ENCODE measurements around the gene TXNL4B. TPM values are rescaled to one million over a fixed set of nuclear protein-coding genes. Genes with fewer than 3 reads are reported as not detected.
A peak's percentile ranks its signal among the peaks of the same experiment; 100 is the strongest.

The TXNL4B gene
- total RNA-seq, 6 experiments from 2014 or later = 5.9 to 10.4 (median 9.9) TPM

DNA sequence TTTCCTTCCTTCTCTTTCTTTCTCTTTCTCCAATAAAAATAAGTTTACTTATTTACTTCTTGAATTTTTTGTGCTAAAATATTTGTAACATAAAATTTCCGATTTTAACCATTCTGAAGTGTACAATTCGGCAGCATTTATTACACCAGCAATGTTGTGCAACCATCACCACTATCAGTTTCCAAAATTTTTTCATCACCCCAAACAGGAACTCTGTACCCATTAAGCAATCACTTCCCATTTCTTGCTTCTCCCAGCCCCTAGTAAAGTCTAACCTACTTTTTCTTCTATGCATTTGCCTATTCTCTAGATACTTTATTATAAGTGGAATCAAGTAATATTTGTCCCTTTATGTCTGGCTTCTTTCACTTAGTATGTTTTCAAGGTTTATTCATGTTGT, 41.6 kb downstream of the TXNL4B start:
- TF ChIP-seq, protein P1, sequence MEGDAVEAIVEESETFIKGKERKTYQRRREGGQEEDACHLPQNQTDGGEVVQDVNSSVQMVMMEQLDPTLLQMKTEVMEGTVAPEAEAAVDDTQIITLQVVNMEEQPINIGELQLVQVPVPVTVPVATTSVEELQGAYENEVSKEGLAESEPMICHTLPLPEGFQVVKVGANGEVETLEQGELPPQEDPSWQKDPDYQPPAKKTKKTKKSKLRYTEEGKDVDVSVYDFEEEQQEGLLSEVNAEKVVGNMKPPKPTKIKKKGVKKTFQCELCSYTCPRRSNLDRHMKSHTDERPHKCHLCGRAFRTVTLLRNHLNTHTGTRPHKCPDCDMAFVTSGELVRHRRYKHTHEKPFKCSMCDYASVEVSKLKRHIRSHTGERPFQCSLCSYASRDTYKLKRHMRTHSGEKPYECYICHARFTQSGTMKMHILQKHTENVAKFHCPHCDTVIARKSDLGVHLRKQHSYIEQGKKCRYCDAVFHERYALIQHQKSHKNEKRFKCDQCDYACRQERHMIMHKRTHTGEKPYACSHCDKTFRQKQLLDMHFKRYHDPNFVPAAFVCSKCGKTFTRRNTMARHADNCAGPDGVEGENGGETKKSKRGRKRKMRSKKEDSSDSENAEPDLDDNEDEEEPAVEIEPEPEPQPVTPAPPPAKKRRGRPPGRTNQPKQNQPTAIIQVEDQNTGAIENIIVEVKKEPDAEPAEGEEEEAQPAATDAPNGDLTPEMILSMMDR (IDR thresholded peaks at IDR 0.05) = no peak
- no peak overlapping the region for H3K4me3 Mint-ChIP-seq
- H3K36me3 Mint-ChIP-seq (ENCODE audit: low read depth) = peaks cover 5% of the 10 kb centered on the region
- no peaks in the 10 kb centered on the region for H3K4me1 Mint-ChIP-seq (ENCODE audit: low read depth)
- no peak for DNase-seq
- H3K27me3 Mint-ChIP-seq (ENCODE audit: insufficient read depth) = peaks cover 9% of the 10 kb centered on the region
- peaks cover 14% of the 10 kb centered on the region for H3K9me3 Mint-ChIP-seq
- H3K27ac Mint-ChIP-seq = no peak overlapping the region

GRCh38 chr16:72050769-72051464, 42.5 kb downstream of the TXNL4B start:
- Mint-ChIP-seq H3K4me3 (no peak overlapping the region), H3K27me3 (ENCODE audit: insufficient read depth) (peaks cover 11% of the 10 kb centered on the region), H3K4me1 (ENCODE audit: low read depth) (no peaks in the 10 kb centered on the region), H3K36me3 (ENCODE audit: low read depth) (peaks cover 5% of the 10 kb centered on the region), H3K9me3 (peaks cover 14% of the 10 kb centered on the region), H3K27ac (no peak overlapping the region)
- peak; percentile 11 for DNase-seq
- TF ChIP-seq, protein P1 (IDR thresholded peaks at IDR 0.05) = no peak

DNA sequence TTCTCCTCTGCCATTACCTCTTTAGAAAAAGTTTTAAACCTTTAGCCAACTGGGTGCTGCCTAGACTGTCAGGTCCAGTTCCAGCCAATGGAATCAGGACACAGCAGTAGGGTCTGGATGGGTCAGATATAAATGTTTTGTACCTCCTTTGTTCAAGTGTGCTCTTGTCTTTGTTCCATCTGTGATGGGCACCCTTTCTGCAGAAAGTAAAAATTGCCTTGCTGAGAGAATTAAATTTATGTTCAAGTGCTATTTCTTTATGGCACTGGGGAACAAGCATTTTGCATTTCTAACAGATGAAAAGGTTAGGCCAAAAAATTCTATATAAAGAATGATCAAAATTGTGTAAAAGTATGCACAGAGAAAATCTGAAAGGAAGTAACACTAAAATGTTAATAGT, 44.3 kb downstream of the TXNL4B start:
- Mint-ChIP-seq H3K4me1 (ENCODE audit: low read depth) (no peaks in the 10 kb centered on the region), H3K36me3 (ENCODE audit: low read depth) (peaks cover 5% of the 10 kb centered on the region), H3K27ac (no peak overlapping the region), H3K27me3 (ENCODE audit: insufficient read depth) (peaks cover 10% of the 10 kb centered on the region), H3K9me3 (peaks cover 14% of the 10 kb centered on the region), H3K4me3 (no peak overlapping the region)
- TF ChIP-seq, protein P1 (IDR thresholded peaks at IDR 0.05) = no peak
- DNase-seq = no peak

- no peak for DNase-seq
- peaks cover 5% of the 10 kb centered on the region for H3K36me3 Mint-ChIP-seq (ENCODE audit: low read depth)
- peaks cover 5% of the 10 kb centered on the region for H3K27me3 Mint-ChIP-seq (ENCODE audit: insufficient read depth)
- H3K4me1 Mint-ChIP-seq (ENCODE audit: low read depth) = no peaks in the 10 kb centered on the region
- no peak overlapping the region for H3K4me3 Mint-ChIP-seq
- peaks cover 12% of the 10 kb centered on the region for H3K9me3 Mint-ChIP-seq
- TF ChIP-seq, protein P1 (IDR thresholded peaks at IDR 0.05) = no peak
- H3K27ac Mint-ChIP-seq = no peak overlapping the region
These were observed 48.5 kb downstream of the TXNL4B start for GRCh38 chr16:72044825-72045359.

GRCh38 chr16:72044296-72044695, 49.1 kb downstream of the TXNL4B start:
- Mint-ChIP-seq H3K4me1 (ENCODE audit: low read depth) (no peaks in the 10 kb centered on the region), H3K36me3 (ENCODE audit: low read depth) (peaks cover 5% of the 10 kb centered on the region), H3K4me3 (no peak overlapping the region), H3K27me3 (ENCODE audit: insufficient read depth) (peaks cover 4% of the 10 kb centered on the region), H3K9me3 (peaks cover 8% of the 10 kb centered on the region), H3K27ac (no peak overlapping the region)
- TF ChIP-seq, protein P1 (IDR thresholded peaks at IDR 0.05) = no peak
- no peak for DNase-seq

Measured in HFFc6 (cell line).